CD4-positive, alpha-beta memory T cell (primary cell): Measurements from ENCODE around the gene TSPAN14. TPM values are rescaled to one million over a fixed set of nuclear protein-coding genes. Genes with fewer than 3 reads are reported as not detected.

ENCODE experiments used
- CTCF ChIA-PET: fragments of 350-600 bp; sonication (Branson Sonifier 250); formaldehyde crosslinking; loops from one replicate; lab custom pipeline; 2021; ENCODE audit warnings: inconsistent platforms; ENCODE audit not compliant: partially characterized antibody; lab: Charles Lee
- POLR2A ChIA-PET: fragments of 350-600 bp; sonication (Branson Sonifier 250); formaldehyde crosslinking; loops from one replicate; lab custom pipeline; 2021; ENCODE audit not compliant: partially characterized antibody; lab: Charles Lee
- DNase-seq, 5 donors: peaks; one replicate each; pipeline versions ENCODE4 v3.0.0 to v3.0.0-alpha.2; 2020 to 2022; ENCODE audit warnings: mixed read lengths in 1 of 5
- H3K27ac ChIP-seq: one replicate; pipeline ENCODE4 v1.7.0; 2013; ENCODE audit warnings: low read depth, low read length
- H3K27me3 ChIP-seq: 2 replicates; pipeline ENCODE4 v1.7.0; 2013; ENCODE audit warnings: mild to moderate bottlenecking, low read length, moderate library complexity; ENCODE audit not compliant: insufficient read depth
- H3K36me3 ChIP-seq: 2 replicates; pipeline ENCODE4 v1.7.0; 2013; ENCODE audit warnings: mild to moderate bottlenecking, low read length, moderate library complexity; ENCODE audit not compliant: insufficient read depth
- H3K4me1 ChIP-seq: 2 replicates; pipeline ENCODE4 v1.7.0; 2013; ENCODE audit warnings: mild to moderate bottlenecking, low read length, moderate library complexity; ENCODE audit not compliant: insufficient read depth
- H3K4me3 ChIP-seq, 2 donors: one replicate each; pipeline ENCODE4 v1.7.0; 2013; ENCODE audit warnings: low read length in 2 of 2, mild to moderate bottlenecking in 1 of 2
- H3K9me3 ChIP-seq, 2 donors: one replicate each; pipeline ENCODE4 v1.7.0; 2013; ENCODE audit warnings: low read length in 2 of 2, control low read depth in 1 of 2; ENCODE audit not compliant: control insufficient read depth in 1 of 2
- H3K27ac Mint-ChIP-seq, 7 donors: one replicate each; pipeline ENCODE4 v1.8.0; 2020 to 2021; ENCODE audit warnings: mixed read lengths in 7 of 7, mild to moderate bottlenecking in 6 of 7, inconsistent platforms in 3 of 7, moderate library complexity in 3 of 7
- H3K27me3 Mint-ChIP-seq, 2 donors: one replicate each; pipeline ENCODE4 v1.8.0; 2020 to 2021; ENCODE audit warnings: mixed read lengths in 2 of 2
- H3K36me3 Mint-ChIP-seq, 2 donors: one replicate each; pipeline ENCODE4 v1.8.0; 2020 to 2021; ENCODE audit warnings: mixed read lengths in 2 of 2, inconsistent platforms in 1 of 2, mild to moderate bottlenecking in 1 of 2
- H3K4me1 Mint-ChIP-seq, 4 donors: one replicate each; pipeline ENCODE4 v1.8.0; 2020 to 2021; ENCODE audit warnings: mixed read lengths in 4 of 4, mild to moderate bottlenecking in 1 of 4
- H3K4me3 Mint-ChIP-seq, 8 donors: one replicate each; pipeline ENCODE4 v1.8.0; 2020 to 2021; ENCODE audit warnings: mixed read lengths in 8 of 8, mild to moderate bottlenecking in 7 of 8, moderate library complexity in 6 of 8, inconsistent platforms in 3 of 8
- H3K9me3 Mint-ChIP-seq, 8 donors: one replicate each; pipeline ENCODE4 v1.8.0; 2020 to 2021; ENCODE audit warnings: mixed read lengths in 8 of 8, mild to moderate bottlenecking in 5 of 8, inconsistent platforms in 3 of 8, moderate library complexity in 1 of 8
- intact Hi-C: fragments of 100-400 bp; cut with micrococcal nuclease; formaldehyde crosslinking; loops from one replicate; pipeline ENCODE4 v1.15.1; 2023
- polyA plus RNA-seq, 2 donors: library from polyadenylated mRNA; unstranded; fragments of 300-500 nt; fragmentation: Illumina TruSeq; gene quantifications; one replicate each; pipeline ENCODE4 v1.2.3, GENCODE V29; 2021
- total RNA-seq, 2 experiments: library from RNA; stranded (reverse); gene quantifications; one replicate each; pipeline ENCODE4 v1.2.3, GENCODE V29; 2021

Gene TSPAN14
- total and polyA plus RNA-seq, 4 experiments from 2014 or later: 148 to 246 (median 152) TPM

DNA sequence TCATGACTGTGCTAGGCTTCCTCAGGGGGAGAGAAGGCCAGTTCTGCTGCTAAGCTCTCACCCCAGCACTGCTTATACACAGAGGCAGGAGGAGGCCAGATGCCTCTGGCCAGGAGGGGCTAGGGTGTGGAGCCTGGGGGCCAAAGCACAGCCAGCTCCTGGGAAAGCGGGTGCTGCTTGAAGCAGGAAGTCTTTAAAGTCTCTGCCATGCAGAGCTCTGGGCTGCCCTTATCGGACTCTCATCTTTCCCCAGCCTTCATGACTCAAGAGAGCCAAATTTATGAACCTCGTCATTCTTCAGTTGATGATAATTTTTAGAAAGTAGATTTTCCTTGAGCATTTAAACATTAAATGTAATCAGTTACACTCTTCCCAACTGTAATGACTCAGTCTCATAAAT, 11.2 kb upstream of the TSPAN14 start:
- peaks cover 0 to 2% of the 10 kb centered on the region in 2 donors for H3K27me3 Mint-ChIP-seq
- no peaks in the 10 kb centered on the region for H3K9me3 Mint-ChIP-seq
- no peak for DNase-seq
- intact Hi-C loops: loop anchor here (1.0 to 10.0 kb wide), 3 partner anchors 60 to 574 kb away; no protein-coding TSS in a partner anchor
- no peaks in the 10 kb centered on the region for H3K36me3 Mint-ChIP-seq
- H3K27ac Mint-ChIP-seq: peak overlapping the region in 2 of 7 donors; percentile 65 to 81
- peaks cover 31% of the 10 kb centered on the region for H3K4me1 ChIP-seq
- no peak overlapping the region for H3K27ac ChIP-seq
- POLR2A ChIA-PET: interaction anchor here (1.3 to 31.9 kb wide), 3 partner anchors 25 to 58 kb away, joined by 3 to 713 read pairs (median 598); partner anchors contain the start of gene PRXL2A
- H3K27me3 ChIP-seq: no peaks in the 10 kb centered on the region
- H3K9me3 ChIP-seq: no peaks in the 10 kb centered on the region
- CTCF ChIA-PET: interaction anchor here (0.9 to 15.9 kb wide), 8 partner anchors 10 to 140 kb away, joined by 3 to 814 read pairs (median 4); partner anchors contain the start of gene PRXL2A
- H3K4me3 Mint-ChIP-seq: no peak overlapping the region
- H3K4me3 ChIP-seq: no peak overlapping the region
- H3K4me1 Mint-ChIP-seq: peaks cover 26 to 42% (median 37%) of the 10 kb centered on the region in 4 donors
- H3K36me3 ChIP-seq: no peaks in the 10 kb centered on the region

- Mint-ChIP-seq H3K27ac (peak overlapping the region in 6 of 7 donors; percentile 30 to 86 (median 71)), H3K27me3 (peaks cover 0 to 2% of the 10 kb centered on the region in 2 donors), H3K9me3 (no peaks in the 10 kb centered on the region), H3K4me3 (peak overlapping the region in 2 of 8 donors; percentile 28 to 43), H3K4me1 (peaks cover 26 to 49% (median 43%) of the 10 kb centered on the region in 4 donors), H3K36me3 (no peaks in the 10 kb centered on the region)
- Histone ChIP-seq H3K4me3 (no peak overlapping the region), H3K36me3 (no peaks in the 10 kb centered on the region), H3K27ac (no peak overlapping the region), H3K4me1 (peaks cover 32% of the 10 kb centered on the region), H3K9me3 (no peaks in the 10 kb centered on the region), H3K27me3 (no peaks in the 10 kb centered on the region)
- intact Hi-C loops: loop anchor here (1.0 to 10.0 kb wide), 3 partner anchors 60 to 574 kb away; no protein-coding TSS in a partner anchor
- ChIA-PET CTCF (interaction anchor here (0.8 to 15.9 kb wide), 24 partner anchors 9 to 154 kb away, joined by 3 to 814 read pairs (median 8); partner anchors contain the start of gene PRXL2A), POLR2A (interaction anchor here (0.7 to 31.9 kb wide), 9 partner anchors 25 to 93 kb away, joined by 3 to 713 read pairs (median 4); partner anchors contain the start of gene PRXL2A)
- DNase-seq: peak in 1 of 5 donors; percentile 3
Measured at GRCh38 chr10:80443531-80443974, 10.6 kb upstream of the TSPAN14 start.

DNA sequence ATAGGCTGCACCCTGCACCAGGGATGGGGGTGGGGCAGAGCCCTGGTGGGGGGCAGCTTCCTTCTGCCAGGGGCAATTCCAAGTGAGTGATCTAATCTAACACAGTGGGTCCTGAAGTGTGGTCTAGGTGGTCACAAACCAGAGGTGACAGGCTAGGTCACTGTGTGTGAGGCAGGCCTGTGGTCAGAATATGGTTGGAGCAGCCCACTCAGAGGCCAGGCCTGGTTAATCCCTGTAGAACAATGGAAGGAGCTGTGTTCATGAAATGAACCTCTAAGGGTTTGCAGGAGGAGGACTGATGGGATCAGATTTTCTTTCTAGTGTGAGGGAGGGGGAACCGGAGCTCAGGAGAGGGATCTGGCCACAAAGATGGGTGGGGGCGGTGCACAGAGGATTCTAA, 10.0 kb upstream of the TSPAN14 start:
- Mint-ChIP-seq H3K27me3 (no peaks in the 10 kb centered on the region), H3K36me3 (no peaks in the 10 kb centered on the region), H3K4me3 (peak overlapping the region in 2 of 8 donors; percentile 28 to 43), H3K4me1 (peaks cover 26 to 55% (median 46%) of the 10 kb centered on the region in 4 donors), H3K27ac (peak overlapping the region in 6 of 7 donors; percentile 47 to 88 (median 79)), H3K9me3 (no peaks in the 10 kb centered on the region)
- H3K27ac ChIP-seq: no peak overlapping the region
- intact Hi-C loops: loop anchor here (1.0 to 10.0 kb wide), 5 partner anchors 22 to 573 kb away; no protein-coding TSS in a partner anchor
- peaks cover 32% of the 10 kb centered on the region for H3K4me1 ChIP-seq
- ChIA-PET CTCF (interaction anchor here (0.6 to 15.9 kb wide), 33 partner anchors 9 to 368 kb away, joined by 3 to 814 read pairs (median 6); partner anchors contain the start of gene PRXL2A), POLR2A (interaction anchor here (0.7 to 31.9 kb wide), 12 partner anchors 9 to 92 kb away, joined by 3 to 713 read pairs (median 4); partner anchors contain the start of gene TSPAN14)
- no peaks in the 10 kb centered on the region for H3K9me3 ChIP-seq
- no peak overlapping the region for H3K4me3 ChIP-seq
- DNase-seq: no peak
- no peaks in the 10 kb centered on the region for H3K27me3 ChIP-seq
- H3K36me3 ChIP-seq: no peaks in the 10 kb centered on the region

GRCh38 chr10:80444646-80445319, 9.3 kb upstream of the TSPAN14 start:
- DNase-seq: peak in 4 of 5 donors; percentile 73 to 83 (median 78)

DNA sequence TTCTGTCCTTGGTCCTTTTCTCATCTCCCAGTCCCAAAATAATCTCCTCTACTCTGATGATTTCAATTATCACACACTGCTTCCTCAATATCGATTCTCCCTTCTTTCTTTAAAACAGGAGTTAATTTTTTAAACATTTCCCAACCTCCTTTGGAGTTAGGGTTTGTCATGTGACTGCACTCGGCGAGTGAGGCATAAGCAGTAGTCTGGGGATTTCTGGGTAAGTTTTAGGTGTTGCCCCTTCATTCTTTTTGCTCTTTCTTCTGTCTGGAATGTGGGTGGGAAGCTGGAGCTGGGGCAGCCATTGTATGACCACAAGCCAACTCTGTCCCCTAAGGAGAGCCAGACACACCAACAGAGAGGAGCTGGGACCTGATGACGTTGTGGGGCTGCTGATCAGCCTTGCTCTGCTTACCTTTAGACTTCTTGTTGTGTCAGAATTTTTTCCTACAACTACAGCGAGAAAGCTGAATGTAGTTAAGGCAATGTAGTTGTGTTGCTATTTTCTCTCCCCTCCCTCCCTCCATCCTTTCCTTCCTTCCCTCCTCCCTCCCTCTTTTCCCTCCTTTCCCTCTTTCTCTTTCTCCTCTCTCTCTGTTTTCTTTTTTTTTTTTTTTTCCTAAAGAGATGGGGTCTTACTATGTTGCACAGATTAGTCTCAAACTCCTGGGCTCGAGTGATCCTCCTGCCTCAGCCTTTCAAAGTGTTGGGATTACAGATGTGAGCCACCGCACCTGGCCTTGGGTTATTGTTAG, 6.5 kb upstream of the TSPAN14 start:
- ChIA-PET POLR2A (interaction anchor here (1.1 to 31.9 kb wide), 3 partner anchors 21 to 53 kb away, joined by 3 to 713 read pairs (median 598); no protein-coding TSS in a partner anchor), CTCF (interaction anchor here (0.8 to 15.9 kb wide), 3 partner anchors 18 to 58 kb away, joined by 5 to 814 read pairs (median 237); no protein-coding TSS in a partner anchor)
- intact Hi-C loops: loop anchor here (5.0 to 10.0 kb wide), 2 partner anchors 150 to 247 kb away; no protein-coding TSS in a partner anchor
- H3K9me3 ChIP-seq: no peaks in the 10 kb centered on the region
- no peak overlapping the region for H3K4me3 ChIP-seq
- no peak overlapping the region for H3K27ac ChIP-seq
- Mint-ChIP-seq H3K9me3 (no peaks in the 10 kb centered on the region), H3K27me3 (no peaks in the 10 kb centered on the region), H3K27ac (peak overlapping the region in 6 of 7 donors; percentile 13 to 85 (median 76)), H3K36me3 (no peaks in the 10 kb centered on the region), H3K4me1 (peaks cover 26 to 60% (median 46%) of the 10 kb centered on the region in 4 donors), H3K4me3 (peak overlapping the region in 4 of 8 donors; percentile 23 to 54 (median 37))
- peak in 2 of 5 donors; percentile 13 to 58 for DNase-seq
- no peaks in the 10 kb centered on the region for H3K36me3 ChIP-seq
- peaks cover 32% of the 10 kb centered on the region for H3K4me1 ChIP-seq
- H3K27me3 ChIP-seq: no peaks in the 10 kb centered on the region

More at GRCh38 chr10:80444646-80445319, 9.3 kb upstream of the TSPAN14 start:
- no peaks in the 10 kb centered on the region for H3K36me3 Mint-ChIP-seq
- H3K4me1 ChIP-seq: peaks cover 32% of the 10 kb centered on the region
- POLR2A ChIA-PET: interaction anchor here (1.0 to 31.9 kb wide), 13 partner anchors 8 to 81 kb away, joined by 3 to 713 read pairs (median 4); partner anchors contain the start of gene TSPAN14
- CTCF ChIA-PET: interaction anchor here (0.6 to 15.9 kb wide), 35 partner anchors 8 to 977 kb away, joined by 3 to 814 read pairs (median 6); partner anchors contain the start of gene PRXL2A
- H3K4me1 Mint-ChIP-seq: peaks cover 26 to 60% (median 46%) of the 10 kb centered on the region in 4 donors
- H3K4me3 ChIP-seq: no peak overlapping the region
- H3K9me3 ChIP-seq: no peaks in the 10 kb centered on the region
- H3K27me3 ChIP-seq: no peaks in the 10 kb centered on the region
- no peaks in the 10 kb centered on the region for H3K36me3 ChIP-seq
- no peaks in the 10 kb centered on the region for H3K9me3 Mint-ChIP-seq
- no peaks in the 10 kb centered on the region for H3K27me3 Mint-ChIP-seq
- H3K27ac Mint-ChIP-seq: peak overlapping the region; percentile 47 to 88 (median 79)
- H3K4me3 Mint-ChIP-seq: peak overlapping the region in 2 of 8 donors; percentile 21 to 32
- intact Hi-C loops: loop anchor here (1.0 to 10.0 kb wide), 7 partner anchors 10 to 573 kb away; partner anchors contain the start of gene TSPAN14
- no peak overlapping the region for H3K27ac ChIP-seq
